ENCODE results near the gene MED13L. TPM values are rescaled to one million over a fixed set of nuclear protein-coding genes. Genes with fewer than 3 reads are reported as not detected.

Gene MED13L
- polyA plus RNA-seq, 4 donors = 9.8 to 74.0 (median 14.3) TPM

- no peak for DNase-seq
- Histone ChIP-seq H3K9me3 (ENCODE audit: control insufficient read depth in 2 of 2, insufficient read depth in 1 of 2, low read depth in 1 of 2, low read length in 1 of 2) (no peaks in the 10 kb centered on the region), H3K4me1 (ENCODE audit: control insufficient read depth in 3 of 3, insufficient read depth in 2 of 3, low read depth in 1 of 3, low read length in 2 of 3) (peaks cover 0 to 6% (median 0%) of the 10 kb centered on the region in 3 donors), H3K4me3 (ENCODE audit: low read depth in 1 of 3, low read length in 3 of 3) (no peak overlapping the region), H3K27me3 (ENCODE audit: control insufficient read depth in 3 of 3, insufficient read depth in 3 of 3, low read length in 3 of 3) (no peaks in the 10 kb centered on the region), H3K36me3 (ENCODE audit: control insufficient read depth in 3 of 3, insufficient read depth in 2 of 3, low read depth in 1 of 3, low read length in 3 of 3) (no peaks in the 10 kb centered on the region), H3K27ac (ENCODE audit: low read depth in 1 of 3, low read length in 2 of 3) (no peak overlapping the region)
- WGBS, 3 donors = 94 to 96% (median 95%) methylated on average over 3 of the region's 3 CpGs
- no peak for FAIRE-seq
Observed at GRCh38 chr12:116070444-116070843, 207.0 kb downstream of the MED13L start.

- H3K27me3 ChIP-seq (ENCODE audit: control insufficient read depth in 3 of 3, insufficient read depth in 3 of 3, low read length in 3 of 3) = no peaks in the 10 kb centered on the region
- H3K9me3 ChIP-seq (ENCODE audit: control insufficient read depth in 2 of 2, insufficient read depth in 1 of 2, low read depth in 1 of 2, low read length in 1 of 2) = no peaks in the 10 kb centered on the region
- DNase-seq = no peak
- no peak for FAIRE-seq
- H3K36me3 ChIP-seq (ENCODE audit: control insufficient read depth in 3 of 3, insufficient read depth in 2 of 3, low read depth in 1 of 3, low read length in 3 of 3) = no peaks in the 10 kb centered on the region
- H3K4me1 ChIP-seq (ENCODE audit: control insufficient read depth in 3 of 3, insufficient read depth in 2 of 3, low read depth in 1 of 3, low read length in 2 of 3) = peaks cover 0 to 4% (median 0%) of the 10 kb centered on the region in 3 donors
- no peak overlapping the region for H3K4me3 ChIP-seq (ENCODE audit: low read depth in 1 of 3, low read length in 3 of 3)
- H3K27ac ChIP-seq (ENCODE audit: low read depth in 1 of 3, low read length in 2 of 3) = no peak overlapping the region
Observed at GRCh38 chr12:116069943-116070342, 207.6 kb downstream of the MED13L start.

DNA sequence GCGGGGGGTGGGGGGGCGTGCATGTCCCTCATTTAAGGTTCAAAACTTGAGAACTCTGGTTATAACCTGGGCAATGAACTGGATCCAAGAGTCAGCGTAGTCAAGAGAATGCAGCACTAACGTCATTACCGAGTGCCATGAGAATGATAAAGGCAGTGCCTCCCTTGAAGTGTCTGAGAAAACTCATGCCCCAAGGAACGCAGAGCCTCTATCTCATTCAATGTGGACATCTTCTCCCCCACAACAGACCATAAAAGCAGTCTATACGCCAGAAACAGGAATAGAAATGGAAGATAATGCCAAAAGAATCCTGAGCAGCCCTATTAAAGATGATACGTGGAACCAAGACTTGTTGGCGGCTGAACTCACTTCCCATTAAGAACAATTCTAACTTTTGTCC lies 208.6 kb downstream of the MED13L start:
- 94 to 97% (median 95%) methylated on average over 9 of the region's 9 CpGs for WGBS, 3 donors
- H3K36me3 ChIP-seq (ENCODE audit: control insufficient read depth in 3 of 3, insufficient read depth in 2 of 3, low read depth in 1 of 3, low read length in 3 of 3) = no peaks in the 10 kb centered on the region
- H3K4me3 ChIP-seq (ENCODE audit: low read depth in 1 of 3, low read length in 3 of 3) = no peak overlapping the region
- H3K9me3 ChIP-seq (ENCODE audit: control insufficient read depth in 2 of 2, insufficient read depth in 1 of 2, low read depth in 1 of 2, low read length in 1 of 2) = no peaks in the 10 kb centered on the region
- no peaks in the 10 kb centered on the region for H3K27me3 ChIP-seq (ENCODE audit: control insufficient read depth in 3 of 3, insufficient read depth in 3 of 3, low read length in 3 of 3)
- FAIRE-seq (no peak), DNase-seq (no peak)
- no peak overlapping the region for H3K27ac ChIP-seq (ENCODE audit: low read depth in 1 of 3, low read length in 2 of 3)
- H3K4me1 ChIP-seq (ENCODE audit: control insufficient read depth in 3 of 3, insufficient read depth in 2 of 3, low read depth in 1 of 3, low read length in 2 of 3) = peaks cover 0 to 4% (median 0%) of the 10 kb centered on the region in 3 donors

DNA sequence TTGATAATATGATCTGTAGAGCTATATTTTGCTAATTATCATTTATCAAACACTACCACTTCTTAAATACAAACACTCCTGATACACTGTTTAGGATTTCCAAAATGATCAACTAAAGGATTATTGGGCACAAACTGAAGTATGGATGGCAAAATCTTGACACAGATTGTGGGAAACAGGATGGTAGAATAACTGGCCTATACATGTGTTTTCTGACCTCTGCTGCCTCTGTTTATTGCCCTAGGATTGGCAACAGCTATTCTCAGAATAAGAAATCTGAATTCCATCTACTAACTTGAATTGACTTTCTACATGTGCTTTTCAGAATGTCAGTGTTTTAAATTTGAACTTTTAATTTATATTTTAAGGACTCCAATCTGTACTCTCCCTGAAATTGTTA lies 209.1 kb downstream of the MED13L start:
- Histone ChIP-seq H3K4me1 (ENCODE audit: control insufficient read depth in 3 of 3, insufficient read depth in 2 of 3, low read depth in 1 of 3, low read length in 2 of 3) (peaks cover 0 to 4% (median 0%) of the 10 kb centered on the region in 3 donors), H3K9me3 (ENCODE audit: control insufficient read depth in 2 of 2, insufficient read depth in 1 of 2, low read depth in 1 of 2, low read length in 1 of 2) (no peaks in the 10 kb centered on the region), H3K27ac (ENCODE audit: low read depth in 1 of 3, low read length in 2 of 3) (no peak overlapping the region), H3K36me3 (ENCODE audit: control insufficient read depth in 3 of 3, insufficient read depth in 2 of 3, low read depth in 1 of 3, low read length in 3 of 3) (peaks cover 0 to 1% (median 0%) of the 10 kb centered on the region in 3 donors), H3K27me3 (ENCODE audit: control insufficient read depth in 3 of 3, insufficient read depth in 3 of 3, low read length in 3 of 3) (no peaks in the 10 kb centered on the region), H3K4me3 (ENCODE audit: low read depth in 1 of 3, low read length in 3 of 3) (no peak overlapping the region)
- FAIRE-seq = no peak
- DNase-seq = no peak

DNA sequence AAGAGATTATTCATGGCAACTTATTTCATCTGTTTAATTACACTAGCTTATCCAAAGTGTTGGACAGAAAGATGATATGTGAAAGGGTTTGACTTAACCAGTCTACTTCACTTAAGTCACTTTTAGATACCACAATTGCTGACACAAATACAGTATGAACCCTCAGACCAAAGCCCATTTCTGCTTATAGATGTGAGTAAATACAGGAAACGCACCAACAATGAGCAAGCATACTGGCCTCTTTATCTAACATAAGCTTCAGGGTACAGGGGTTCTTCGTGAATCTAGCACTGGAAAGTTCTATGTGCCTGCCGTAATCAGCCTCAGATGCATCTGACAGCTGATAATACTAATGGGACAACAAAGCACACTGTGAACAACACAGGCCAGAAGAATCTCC lies 209.6 kb downstream of the MED13L start:
- no peak for FAIRE-seq

DNA sequence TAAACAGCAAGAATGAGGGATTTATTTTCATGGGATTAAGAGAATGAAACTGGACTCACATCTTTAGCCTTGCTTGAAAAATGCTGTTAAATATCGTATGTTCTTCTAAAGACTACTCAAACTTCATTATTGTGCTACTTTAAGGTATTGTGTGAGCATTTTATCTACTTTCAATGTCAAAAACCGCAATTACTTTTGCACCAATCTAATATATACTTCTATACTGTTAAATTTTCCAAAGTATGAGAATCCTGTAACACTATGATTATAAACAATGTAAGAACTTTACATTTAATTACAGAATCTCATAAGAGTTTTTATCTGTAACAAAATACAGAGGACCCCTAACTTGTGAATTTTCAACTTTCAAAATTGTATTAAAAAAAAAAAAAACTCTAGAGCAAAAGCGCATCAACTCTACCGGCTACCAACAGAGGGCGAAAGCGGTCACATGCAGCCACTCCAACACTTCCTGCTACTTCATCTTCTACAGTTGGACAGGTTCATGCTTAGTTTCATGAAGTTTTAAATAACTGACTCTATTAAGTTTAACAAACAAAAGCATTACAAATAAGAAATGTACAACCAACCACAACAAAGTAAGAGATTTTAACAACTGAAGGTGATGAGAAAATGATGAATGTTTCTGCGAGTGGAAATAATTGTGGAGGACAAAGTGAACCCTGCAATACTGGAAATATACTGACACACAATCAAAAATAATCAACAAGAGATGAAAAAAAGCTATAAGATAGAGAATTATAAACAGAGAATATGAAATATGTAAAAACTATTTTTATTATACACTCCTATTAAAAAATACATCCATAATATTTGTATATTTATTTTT lies 210.9 kb downstream of the MED13L start:
- FAIRE-seq = peak; percentile 39
- H3K27me3 ChIP-seq (ENCODE audit: control insufficient read depth in 3 of 3, insufficient read depth in 3 of 3, low read length in 3 of 3) = no peaks in the 10 kb centered on the region
- DNase-seq = peak; percentile 49 to 64
- no peaks in the 10 kb centered on the region for H3K9me3 ChIP-seq (ENCODE audit: control insufficient read depth in 2 of 2, insufficient read depth in 1 of 2, low read depth in 1 of 2, low read length in 1 of 2)
- 55 to 70% (median 57%) methylated on average over 7 of the region's 7 CpGs for WGBS, 3 donors
- peaks cover 0 to 1% (median 0%) of the 10 kb centered on the region in 3 donors for H3K36me3 ChIP-seq (ENCODE audit: control insufficient read depth in 3 of 3, insufficient read depth in 2 of 3, low read depth in 1 of 3, low read length in 3 of 3)
- no peak overlapping the region for H3K27ac ChIP-seq (ENCODE audit: low read depth in 1 of 3, low read length in 2 of 3)
- no peak overlapping the region for H3K4me3 ChIP-seq (ENCODE audit: low read depth in 1 of 3, low read length in 3 of 3)
- peaks cover 0 to 4% (median 0%) of the 10 kb centered on the region in 3 donors for H3K4me1 ChIP-seq (ENCODE audit: control insufficient read depth in 3 of 3, insufficient read depth in 2 of 3, low read depth in 1 of 3, low read length in 2 of 3)

More for the DNA sequence above, 209.6 kb downstream of the MED13L start:
- no peak overlapping the region for H3K4me3 ChIP-seq (ENCODE audit: low read depth in 1 of 3, low read length in 3 of 3)
- H3K27me3 ChIP-seq (ENCODE audit: control insufficient read depth in 3 of 3, insufficient read depth in 3 of 3, low read length in 3 of 3) = no peaks in the 10 kb centered on the region
- no peak overlapping the region for H3K27ac ChIP-seq (ENCODE audit: low read depth in 1 of 3, low read length in 2 of 3)
- 49 to 60% (median 52%) methylated on average over 3 of the region's 3 CpGs for WGBS, 3 donors
- peaks cover 0 to 1% (median 0%) of the 10 kb centered on the region in 3 donors for H3K36me3 ChIP-seq (ENCODE audit: control insufficient read depth in 3 of 3, insufficient read depth in 2 of 3, low read depth in 1 of 3, low read length in 3 of 3)
- no peak for DNase-seq
- no peaks in the 10 kb centered on the region for H3K9me3 ChIP-seq (ENCODE audit: control insufficient read depth in 2 of 2, insufficient read depth in 1 of 2, low read depth in 1 of 2, low read length in 1 of 2)
- peaks cover 0 to 4% (median 0%) of the 10 kb centered on the region in 3 donors for H3K4me1 ChIP-seq (ENCODE audit: control insufficient read depth in 3 of 3, insufficient read depth in 2 of 3, low read depth in 1 of 3, low read length in 2 of 3)

GRCh38 chr12:116065606-116066005 lies 211.9 kb downstream of the MED13L start:
- DNase-seq (peak in 1 of 2 donors; percentile 27), FAIRE-seq (no peak)
- Histone ChIP-seq H3K27me3 (ENCODE audit: control insufficient read depth in 3 of 3, insufficient read depth in 3 of 3, low read length in 3 of 3) (no peaks in the 10 kb centered on the region), H3K27ac (ENCODE audit: low read depth in 1 of 3, low read length in 2 of 3) (no peak overlapping the region), H3K9me3 (ENCODE audit: control insufficient read depth in 2 of 2, insufficient read depth in 1 of 2, low read depth in 1 of 2, low read length in 1 of 2) (no peaks in the 10 kb centered on the region), H3K36me3 (ENCODE audit: control insufficient read depth in 3 of 3, insufficient read depth in 2 of 3, low read depth in 1 of 3, low read length in 3 of 3) (peaks cover 0 to 1% (median 0%) of the 10 kb centered on the region in 3 donors), H3K4me3 (ENCODE audit: low read depth in 1 of 3, low read length in 3 of 3) (no peak overlapping the region), H3K4me1 (ENCODE audit: control insufficient read depth in 3 of 3, insufficient read depth in 2 of 3, low read depth in 1 of 3, low read length in 2 of 3) (peaks cover 0 to 4% (median 0%) of the 10 kb centered on the region in 3 donors)
- 51 to 62% (median 53%) methylated on average over 1 of the region's 1 CpG for WGBS, 3 donors

DNA sequence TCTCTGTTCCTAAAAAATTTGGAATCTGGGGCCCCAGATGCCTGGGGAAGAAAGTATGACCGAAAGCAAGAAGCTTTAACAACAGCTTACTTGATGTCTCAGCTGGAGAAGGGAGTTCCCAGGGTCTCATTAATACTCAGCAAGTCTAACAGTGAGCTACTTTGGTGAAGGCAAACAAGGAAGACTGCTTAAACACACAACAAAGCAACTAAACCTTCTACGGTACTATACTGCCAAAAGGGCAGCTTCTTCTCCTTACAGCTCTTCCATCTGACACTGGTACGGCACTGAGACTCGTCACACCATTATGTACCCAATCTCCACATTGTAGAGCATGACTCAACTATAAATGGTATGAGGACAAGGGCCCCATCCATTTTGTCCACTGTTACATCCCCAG lies 213.0 kb downstream of the MED13L start:
- DNase-seq = no peak
- H3K9me3 ChIP-seq (ENCODE audit: control insufficient read depth in 2 of 2, insufficient read depth in 1 of 2, low read depth in 1 of 2, low read length in 1 of 2) = no peaks in the 10 kb centered on the region
- H3K27ac ChIP-seq (ENCODE audit: low read depth in 1 of 3, low read length in 2 of 3) = no peak overlapping the region
- peaks cover 0 to 1% (median 0%) of the 10 kb centered on the region in 3 donors for H3K36me3 ChIP-seq (ENCODE audit: control insufficient read depth in 3 of 3, insufficient read depth in 2 of 3, low read depth in 1 of 3, low read length in 3 of 3)
- H3K27me3 ChIP-seq (ENCODE audit: control insufficient read depth in 3 of 3, insufficient read depth in 3 of 3, low read length in 3 of 3) = no peaks in the 10 kb centered on the region
- no peak overlapping the region for H3K4me3 ChIP-seq (ENCODE audit: low read depth in 1 of 3, low read length in 3 of 3)
- peaks cover 0 to 4% (median 0%) of the 10 kb centered on the region in 3 donors for H3K4me1 ChIP-seq (ENCODE audit: control insufficient read depth in 3 of 3, insufficient read depth in 2 of 3, low read depth in 1 of 3, low read length in 2 of 3)
- no peak for FAIRE-seq
- WGBS, 3 donors = 88 to 97% (median 97%) methylated on average over 4 of the region's 4 CpGs

Measured in small intestine (tissue), 7 donors.